ENCODE data around the gene SPSB2. TPM values are rescaled to one million over a fixed set of nuclear protein-coding genes. Genes with fewer than 3 reads are reported as not detected.
A peak's percentile ranks its signal among the peaks of the same experiment; 100 is the strongest.
"Not testable (repeated sequence)": the region's sequence is repeated elsewhere in the genome, so short reads cannot be mapped to it uniquely, and the experiment has no call there.

Gene SPSB2
- total RNA-seq, 1 experiment from 2014 or later = 8.1 TPM

DNA sequence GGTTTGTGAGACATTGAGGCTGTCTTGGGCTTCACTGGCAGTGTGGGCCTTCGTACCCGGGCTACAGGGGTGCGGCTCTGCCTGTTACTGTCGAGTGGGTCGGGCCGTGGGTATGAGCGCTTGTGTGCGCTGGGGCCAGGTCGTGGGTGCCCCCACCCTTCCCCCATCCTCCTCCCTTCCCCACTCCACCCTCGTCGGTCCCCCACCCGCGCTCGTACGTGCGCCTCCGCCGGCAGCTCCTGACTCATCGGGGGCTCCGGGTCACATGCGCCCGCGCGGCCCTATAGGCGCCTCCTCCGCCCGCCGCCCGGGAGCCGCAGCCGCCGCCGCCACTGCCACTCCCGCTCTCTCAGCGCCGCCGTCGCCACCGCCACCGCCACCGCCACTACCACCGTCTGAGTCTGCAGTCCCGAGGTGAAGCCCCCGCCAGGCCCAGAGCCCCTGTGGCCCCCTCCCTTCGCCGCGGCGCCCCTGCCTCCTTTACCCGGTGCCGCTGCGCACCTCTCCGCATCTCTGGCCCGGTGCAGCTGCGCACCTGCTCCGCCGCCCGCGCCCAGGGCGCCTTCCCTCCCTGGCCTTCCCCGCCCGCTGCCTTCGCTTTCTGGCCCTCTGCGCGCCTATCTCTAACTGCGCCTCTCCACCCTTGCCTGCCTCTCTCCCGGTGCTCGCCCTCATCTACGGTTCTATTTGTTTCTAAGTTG, 41.3 kb upstream of the SPSB2 start, which contains the start of gene ENO2:
TSS of gene ENO2 (plus strand) at position 335 of the 701 bp plus-strand sequence. CDS start 1,253 bp downstream, outside the sequence.
- H3K9me3 ChIP-seq (ENCODE audit: low read depth, low read length, poor library complexity, severe bottlenecking) = no peaks in the 10 kb centered on the region
- intact Hi-C loops (cut with micrococcal nuclease; ENCODE audit: unreplicated experiment) = no loop called here
- H3K4me1 ChIP-seq (ENCODE audit: insufficient read depth, low read length, poor library complexity, severe bottlenecking) = peaks cover 13% of the 10 kb centered on the region
- BruUV-seq (replicated peaks) = no TSS peak
- TF ChIP-seq EZH2 (IDR thresholded peaks at IDR 0.05; ENCODE audit: borderline replicate concordance, low read depth, low read length, poor library complexity, severe bottlenecking) = no peak
- TF ChIP-seq, protein P1, sequence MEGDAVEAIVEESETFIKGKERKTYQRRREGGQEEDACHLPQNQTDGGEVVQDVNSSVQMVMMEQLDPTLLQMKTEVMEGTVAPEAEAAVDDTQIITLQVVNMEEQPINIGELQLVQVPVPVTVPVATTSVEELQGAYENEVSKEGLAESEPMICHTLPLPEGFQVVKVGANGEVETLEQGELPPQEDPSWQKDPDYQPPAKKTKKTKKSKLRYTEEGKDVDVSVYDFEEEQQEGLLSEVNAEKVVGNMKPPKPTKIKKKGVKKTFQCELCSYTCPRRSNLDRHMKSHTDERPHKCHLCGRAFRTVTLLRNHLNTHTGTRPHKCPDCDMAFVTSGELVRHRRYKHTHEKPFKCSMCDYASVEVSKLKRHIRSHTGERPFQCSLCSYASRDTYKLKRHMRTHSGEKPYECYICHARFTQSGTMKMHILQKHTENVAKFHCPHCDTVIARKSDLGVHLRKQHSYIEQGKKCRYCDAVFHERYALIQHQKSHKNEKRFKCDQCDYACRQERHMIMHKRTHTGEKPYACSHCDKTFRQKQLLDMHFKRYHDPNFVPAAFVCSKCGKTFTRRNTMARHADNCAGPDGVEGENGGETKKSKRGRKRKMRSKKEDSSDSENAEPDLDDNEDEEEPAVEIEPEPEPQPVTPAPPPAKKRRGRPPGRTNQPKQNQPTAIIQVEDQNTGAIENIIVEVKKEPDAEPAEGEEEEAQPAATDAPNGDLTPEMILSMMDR (conservative IDR thresholded peaks at IDR 0.05; ENCODE audit: low read depth, low read length) = no peak
- H3K4me3 ChIP-seq (ENCODE audit: low read depth, low read length, poor library complexity, severe bottlenecking) = peak within 1 kb of the TSS; percentile 97
- H3K27me3 ChIP-seq (replicated peaks; ENCODE audit: insufficient read depth, low read depth, low read length, poor library complexity) = no peaks in the 10 kb centered on the region
- DNase-seq (ENCODE audit: low spot score) = peak; percentile 79
- H3K27ac ChIP-seq (ENCODE audit: low read depth, low read length, poor library complexity, severe bottlenecking) = peak within 1 kb of the TSS; percentile 88
- H3K36me3 ChIP-seq (ENCODE audit: insufficient read depth, low read length, poor library complexity, severe bottlenecking) = peaks cover 32% of the 10 kb centered on the region
- CTCF ChIA-PET = interaction anchor here (1.0 kb wide), 2 partner anchors 41 to 45 kb away, joined by 3 read pairs; partner anchors contain the start of gene SPSB2
- POLR2A ChIA-PET (ENCODE audit: low non-redundant PET) = interaction anchor here (0.6 kb wide), 1 partner anchor 990 kb away, joined by 3 read pairs; no protein-coding TSS in a partner anchor

DNA sequence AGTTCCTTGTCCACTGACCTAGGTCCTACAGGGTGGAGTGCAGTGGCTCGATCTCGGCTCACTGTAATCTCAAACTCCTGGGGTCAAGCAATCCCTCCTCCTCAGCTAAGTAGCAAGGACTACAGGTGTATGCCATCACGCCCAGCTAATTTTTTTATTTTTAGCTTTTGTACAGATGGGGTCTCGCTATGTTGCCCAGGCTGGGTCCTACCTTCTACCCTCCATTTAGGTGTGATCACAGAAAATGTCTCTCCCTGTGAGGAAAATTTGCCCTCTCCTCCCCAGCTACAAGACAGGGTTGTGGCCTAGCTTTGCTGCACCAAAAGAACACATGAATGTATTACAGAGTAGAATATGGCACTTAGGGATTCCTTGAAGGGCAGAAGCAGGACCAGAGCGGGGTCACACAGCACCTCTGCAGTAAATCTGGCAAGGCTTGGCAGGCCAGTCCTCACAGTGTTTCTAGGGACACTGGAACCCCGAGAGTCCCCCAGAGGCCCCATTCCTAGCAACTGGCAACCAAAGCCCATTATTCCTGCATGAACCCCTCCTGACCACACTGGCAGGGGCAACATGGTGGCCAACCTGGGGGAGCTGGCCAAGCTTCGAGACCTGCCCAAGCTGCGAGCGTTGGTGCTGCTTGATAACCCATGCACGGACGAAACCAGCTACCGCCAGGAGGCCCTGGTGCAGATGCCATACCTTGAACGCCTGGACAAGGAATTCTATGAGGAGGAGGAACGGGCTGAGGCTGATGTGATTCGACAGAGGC, 39.2 kb upstream of the SPSB2 start:
- no TSS peak for BruUV-seq (replicated peaks)
- H3K27ac ChIP-seq (ENCODE audit: low read depth, low read length, poor library complexity, severe bottlenecking) = no peak overlapping the region
- TF ChIP-seq EZH2 (IDR thresholded peaks at IDR 0.05; ENCODE audit: borderline replicate concordance, low read depth, low read length, poor library complexity, severe bottlenecking) = no peak
- TF ChIP-seq, protein P1 (conservative IDR thresholded peaks at IDR 0.05; ENCODE audit: low read depth, low read length) = no peak
- DNase-seq (ENCODE audit: low spot score) = no peak
- no peak overlapping the region for H3K4me3 ChIP-seq (ENCODE audit: low read depth, low read length, poor library complexity, severe bottlenecking)
- H3K4me1 ChIP-seq (ENCODE audit: insufficient read depth, low read length, poor library complexity, severe bottlenecking) = peaks cover 13% of the 10 kb centered on the region
- H3K27me3 ChIP-seq (replicated peaks; ENCODE audit: insufficient read depth, low read depth, low read length, poor library complexity) = no peaks in the 10 kb centered on the region
- intact Hi-C loops (cut with micrococcal nuclease; ENCODE audit: unreplicated experiment) = no loop called here
- H3K9me3 ChIP-seq (ENCODE audit: low read depth, low read length, poor library complexity, severe bottlenecking) = no peaks in the 10 kb centered on the region
- H3K36me3 ChIP-seq (ENCODE audit: insufficient read depth, low read length, poor library complexity, severe bottlenecking) = peaks cover 17% of the 10 kb centered on the region
- ChIA-PET CTCF (interaction anchor here (1.0 kb wide), 1 partner anchor 60 kb away, joined by 4 read pairs; the partner anchor contains the start of gene USP5), POLR2A (ENCODE audit: low non-redundant PET) (no interaction called here)

DNA sequence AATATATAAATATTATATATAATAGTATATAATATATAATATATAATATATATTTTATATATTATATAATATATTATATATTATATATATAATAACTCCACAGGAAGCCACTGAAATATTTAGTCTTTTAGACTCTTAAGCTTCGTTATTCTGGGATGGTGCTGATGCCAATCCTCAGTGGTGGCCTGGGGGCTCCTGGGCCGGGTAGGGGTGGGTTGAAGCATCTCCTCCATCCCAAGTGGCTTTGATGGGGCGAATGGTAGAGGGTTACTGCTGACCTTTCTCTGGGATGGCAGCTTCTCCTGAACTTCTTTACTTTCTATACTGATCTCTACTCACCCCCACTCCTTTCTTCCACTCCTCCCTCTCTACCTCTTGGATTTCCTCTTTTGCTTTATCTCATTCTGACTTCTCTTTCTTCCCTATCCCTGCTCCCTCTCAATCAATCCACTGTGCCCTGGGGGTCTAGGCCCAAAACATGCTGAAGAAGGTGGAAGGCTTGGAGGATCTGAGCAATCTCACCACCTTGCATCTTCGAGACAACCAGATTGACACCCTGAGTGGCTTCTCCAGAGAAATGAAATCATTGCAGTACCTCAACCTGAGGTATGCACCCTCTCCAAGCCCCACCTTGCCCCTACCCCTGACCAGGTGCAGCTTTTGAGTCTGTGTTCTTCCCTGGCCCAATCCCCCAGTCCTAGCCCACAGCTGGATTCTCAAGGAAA, 36.5 kb upstream of the SPSB2 start:
- ChIA-PET CTCF (no interaction called here), POLR2A (ENCODE audit: low non-redundant PET) (no interaction called here)
- Histone ChIP-seq H3K36me3 (ENCODE audit: insufficient read depth, low read length, poor library complexity, severe bottlenecking) (no peaks in the 10 kb centered on the region), H3K4me1 (ENCODE audit: insufficient read depth, low read length, poor library complexity, severe bottlenecking) (peaks cover 6% of the 10 kb centered on the region), H3K27ac (ENCODE audit: low read depth, low read length, poor library complexity, severe bottlenecking) (no peak overlapping the region), H3K27me3 (replicated peaks; ENCODE audit: insufficient read depth, low read depth, low read length, poor library complexity) (no peaks in the 10 kb centered on the region), H3K4me3 (ENCODE audit: low read depth, low read length, poor library complexity, severe bottlenecking) (no peak overlapping the region), H3K9me3 (ENCODE audit: low read depth, low read length, poor library complexity, severe bottlenecking) (no peaks in the 10 kb centered on the region)
- no peak for TF ChIP-seq EZH2 (IDR thresholded peaks at IDR 0.05; ENCODE audit: borderline replicate concordance, low read depth, low read length, poor library complexity, severe bottlenecking)
- TF ChIP-seq, protein P1 (conservative IDR thresholded peaks at IDR 0.05; ENCODE audit: low read depth, low read length) = no peak
- no TSS peak for BruUV-seq (replicated peaks)
- intact Hi-C loops (cut with micrococcal nuclease; ENCODE audit: unreplicated experiment) = no loop called here
- no peak for DNase-seq (ENCODE audit: low spot score)

DNA sequence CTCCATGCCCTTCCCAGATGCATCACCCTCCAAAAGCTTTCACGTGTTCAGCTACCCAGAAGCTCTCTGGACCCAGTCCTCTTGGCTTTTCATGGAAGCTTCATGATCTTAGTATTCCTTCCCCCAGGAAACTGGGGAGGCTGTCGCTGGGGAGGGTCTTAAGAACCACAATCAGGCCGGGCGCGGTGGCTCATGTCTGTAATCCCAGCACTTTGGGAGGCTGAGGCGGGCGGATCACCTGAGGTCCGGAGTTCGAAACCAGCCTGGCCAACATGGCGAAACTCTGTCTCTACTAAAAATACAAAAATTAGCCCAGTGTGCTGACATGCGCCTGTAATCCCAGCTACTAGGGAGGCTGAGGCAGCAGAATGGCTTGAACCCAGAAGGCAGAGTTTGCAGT, 35.0 kb upstream of the SPSB2 start:
- H3K27ac ChIP-seq (ENCODE audit: low read depth, low read length, poor library complexity, severe bottlenecking); DNase-seq (ENCODE audit: low spot score); H3K4me1 ChIP-seq (ENCODE audit: insufficient read depth, low read length, poor library complexity, severe bottlenecking); BruUV-seq (replicated peaks); H3K36me3 ChIP-seq (ENCODE audit: insufficient read depth, low read length, poor library complexity, severe bottlenecking); H3K27me3 ChIP-seq (replicated peaks; ENCODE audit: insufficient read depth, low read depth, low read length, poor library complexity); intact Hi-C loops (cut with micrococcal nuclease; ENCODE audit: unreplicated experiment); POLR2A ChIA-PET (ENCODE audit: low non-redundant PET); CTCF ChIA-PET; H3K9me3 ChIP-seq (ENCODE audit: low read depth, low read length, poor library complexity, severe bottlenecking); H3K4me3 ChIP-seq (ENCODE audit: low read depth, low read length, poor library complexity, severe bottlenecking): not testable (repeated sequence)
